Activated CD4-positive, alpha-beta T cell treated with anti-CD3 and anti-CD28 coated beads for 36 hours (primary cell): Measurements from ENCODE around the gene LHCGR. TPM values are rescaled to one million over a fixed set of nuclear protein-coding genes. Genes with fewer than 3 reads are reported as not detected.
"Not testable (repeated sequence)": the region's sequence is repeated elsewhere in the genome, so short reads cannot be mapped to it uniquely, and the experiment has no call there.

Experiments
- ATAC-seq: fragments of 200-7000 bp; cut with Tn5 transposase; one replicate; pipeline ENCODE4 v1.10.0; 2021; ENCODE audit warnings: mild to moderate bottlenecking, moderate library complexity
- CTCF ChIA-PET: fragments of 350-600 bp; sonication (Branson Sonifier 250); formaldehyde crosslinking; loops from one replicate; lab custom pipeline; 2021; ENCODE audit warnings: antibody characterized with exemption; lab: Charles Lee
- POLR2A ChIA-PET: fragments of 350-600 bp; sonication (Branson Sonifier 250); formaldehyde crosslinking; loops from one replicate; lab custom pipeline; 2021; ENCODE audit warnings: antibody characterized with exemption, inconsistent platforms; lab: Charles Lee
- DNase-seq: peaks from one replicate; pipeline ENCODE4 v3.0.0-alpha.2; 2020
- H3K27ac Mint-ChIP-seq: one replicate; pipeline ENCODE4 v1.8.0; 2021; ENCODE audit warnings: mixed read lengths
- H3K27me3 Mint-ChIP-seq: one replicate; pipeline ENCODE4 v1.8.0; 2021; ENCODE audit warnings: mixed read lengths
- H3K36me3 Mint-ChIP-seq: one replicate; pipeline ENCODE4 v1.8.0; 2021; ENCODE audit warnings: low read depth, mixed read lengths
- H3K4me1 Mint-ChIP-seq: one replicate; pipeline ENCODE4 v1.8.0; 2021; ENCODE audit warnings: mixed read lengths
- H3K4me3 Mint-ChIP-seq: one replicate; pipeline ENCODE4 v1.8.0; 2021; ENCODE audit warnings: mild to moderate bottlenecking, moderate library complexity, mixed read lengths
- H3K9me3 Mint-ChIP-seq: one replicate; pipeline ENCODE4 v1.8.0; 2021; ENCODE audit warnings: low read depth, mixed read lengths
- intact Hi-C, 2 experiments: fragments of 100-400 bp; cut with DNase I in 1 of 2; cut with micrococcal nuclease in 1 of 2; formaldehyde crosslinking; loops; one replicate each; pipeline versions ENCODE4 v1.14.2 to v1.15.1; 2022 to 2024; cut with DNase I, micrococcal nuclease
- total RNA-seq, 2 experiments: library from RNA; stranded (reverse); gene quantifications; one replicate each; pipeline ENCODE4 v1.2.3, GENCODE V29; 2021

The LHCGR gene
- total RNA-seq, 2 experiments from 2014 or later, result not detected

- H3K36me3 Mint-ChIP-seq, result no peaks in the 10 kb centered on the region
- DNase-seq, result no peak
- no peak for ATAC-seq
- POLR2A ChIA-PET, result no interaction called here
- H3K9me3 Mint-ChIP-seq, result peaks cover 3% of the 10 kb centered on the region
- no peak overlapping the region for H3K4me3 Mint-ChIP-seq
- intact Hi-C loops, result no loop called here
- H3K27ac Mint-ChIP-seq, result no peak overlapping the region
- peaks cover 9% of the 10 kb centered on the region for H3K27me3 Mint-ChIP-seq
- no peaks in the 10 kb centered on the region for H3K4me1 Mint-ChIP-seq
- CTCF ChIA-PET, result no interaction called here
These were observed 14.7 kb upstream of the LHCGR start for GRCh38 chr2:48770181-48770580.

- ATAC-seq (no peak), DNase-seq (no peak)
- ChIA-PET POLR2A (no interaction called here), CTCF (no interaction called here)
- H3K36me3 Mint-ChIP-seq, result no peaks in the 10 kb centered on the region
- peaks cover 9% of the 10 kb centered on the region for H3K27me3 Mint-ChIP-seq
- H3K9me3 Mint-ChIP-seq, result peaks cover 3% of the 10 kb centered on the region
- H3K4me1 Mint-ChIP-seq, result no peaks in the 10 kb centered on the region
- H3K27ac Mint-ChIP-seq, result no peak overlapping the region
- no peak overlapping the region for H3K4me3 Mint-ChIP-seq
- intact Hi-C loops, result no loop called here
These were observed 13.1 kb upstream of the LHCGR start for GRCh38 chr2:48768669-48769068.

GRCh38 chr2:48767330-48767729 lies 11.8 kb upstream of the LHCGR start:
- intact Hi-C loops, result no loop called here
- H3K4me1 Mint-ChIP-seq, result no peaks in the 10 kb centered on the region
- CTCF ChIA-PET, result no interaction called here
- H3K9me3 Mint-ChIP-seq, result peaks cover 7% of the 10 kb centered on the region
- peaks cover 9% of the 10 kb centered on the region for H3K27me3 Mint-ChIP-seq
- ATAC-seq (no peak), DNase-seq (no peak)
- H3K4me3 Mint-ChIP-seq, result no peak overlapping the region
- H3K36me3 Mint-ChIP-seq, result no peaks in the 10 kb centered on the region
- POLR2A ChIA-PET, result no interaction called here
- H3K27ac Mint-ChIP-seq, result no peak overlapping the region

GRCh38 chr2:48760826-48761225 lies 5.3 kb upstream of the LHCGR start:
- Mint-ChIP-seq H3K9me3 (peaks cover 4% of the 10 kb centered on the region), H3K36me3 (no peaks in the 10 kb centered on the region), H3K27me3 (peaks cover 11% of the 10 kb centered on the region), H3K27ac (no peak overlapping the region), H3K4me3 (no peak overlapping the region), H3K4me1 (no peaks in the 10 kb centered on the region)
- ATAC-seq (no peak), DNase-seq (no peak)
- intact Hi-C loops, result no loop called here
- ChIA-PET POLR2A (no interaction called here), CTCF (no interaction called here)

- H3K27ac Mint-ChIP-seq, result no peak overlapping the region
- CTCF ChIA-PET, result interaction anchor here (0.8 kb wide), 1 partner anchor 53 kb away, joined by 3 read pairs; no protein-coding TSS in a partner anchor
- H3K36me3 Mint-ChIP-seq, result no peaks in the 10 kb centered on the region
- POLR2A ChIA-PET, result no interaction called here
- H3K9me3 Mint-ChIP-seq, result peaks cover 4% of the 10 kb centered on the region
- no peaks in the 10 kb centered on the region for H3K4me1 Mint-ChIP-seq
- DNase-seq, result no peak
- ATAC-seq, result no peak
- intact Hi-C loops, result no loop called here
- peaks cover 18% of the 10 kb centered on the region for H3K27me3 Mint-ChIP-seq
- no peak overlapping the region for H3K4me3 Mint-ChIP-seq
These were observed 4.2 kb upstream of the LHCGR start for GRCh38 chr2:48759682-48760081.

GRCh38 chr2:48756289-48756688 lies 765 bp upstream of the LHCGR start:
- H3K9me3 Mint-ChIP-seq, result no peaks in the 10 kb centered on the region
- DNase-seq (no peak), ATAC-seq (no peak)
- CTCF ChIA-PET, result no interaction called here
- no peaks in the 10 kb centered on the region for H3K36me3 Mint-ChIP-seq
- H3K27ac Mint-ChIP-seq, result no peak overlapping the region
- peaks cover 22% of the 10 kb centered on the region for H3K27me3 Mint-ChIP-seq
- POLR2A ChIA-PET, result no interaction called here
- H3K4me1 Mint-ChIP-seq, result no peaks in the 10 kb centered on the region
- intact Hi-C loops, result no loop called here
- H3K4me3 Mint-ChIP-seq, result no peak overlapping the region

GRCh38 chr2:48754874-48755273 lies 650 bp downstream of the LHCGR start:
- ChIA-PET CTCF (no interaction called here), POLR2A (no interaction called here)
- Mint-ChIP-seq H3K4me3 (no peak overlapping the region), H3K27ac (no peak overlapping the region), H3K27me3 (peaks cover 22% of the 10 kb centered on the region), H3K36me3 (no peaks in the 10 kb centered on the region), H3K4me1 (no peaks in the 10 kb centered on the region), H3K9me3 (no peaks in the 10 kb centered on the region)
- no peak for ATAC-seq
- no peak for DNase-seq
- intact Hi-C loops, result no loop called here

GRCh38 chr2:48753228-48753627 lies 2.3 kb downstream of the LHCGR start:
- Mint-ChIP-seq H3K27me3 (peaks cover 22% of the 10 kb centered on the region), H3K9me3 (no peaks in the 10 kb centered on the region), H3K4me3 (no peak overlapping the region), H3K27ac (no peak overlapping the region), H3K36me3 (no peaks in the 10 kb centered on the region), H3K4me1 (no peaks in the 10 kb centered on the region)
- intact Hi-C loops, result no loop called here
- ChIA-PET POLR2A (no interaction called here), CTCF (interaction anchor here (0.6 kb wide), 1 partner anchor 744 kb away, joined by 3 read pairs; no protein-coding TSS in a partner anchor)
- DNase-seq (no peak), ATAC-seq (no peak)

- ATAC-seq (no peak), DNase-seq (no peak)
- POLR2A ChIA-PET, result no interaction called here
- H3K4me1 Mint-ChIP-seq, result no peaks in the 10 kb centered on the region
- H3K27ac Mint-ChIP-seq, result no peak overlapping the region
- intact Hi-C loops, result no loop called here
- H3K9me3 Mint-ChIP-seq, result peaks cover 1% of the 10 kb centered on the region
- no peak overlapping the region for H3K4me3 Mint-ChIP-seq
- H3K36me3 Mint-ChIP-seq, result no peaks in the 10 kb centered on the region
- peaks cover 11% of the 10 kb centered on the region for H3K27me3 Mint-ChIP-seq
- CTCF ChIA-PET, result interaction anchor here (1.1 kb wide), 1 partner anchor 1184 kb away, joined by 3 read pairs; no protein-coding TSS in a partner anchor
These were observed 5.3 kb downstream of the LHCGR start for GRCh38 chr2:48750128-48750739.

GRCh38 chr2:48749291-48750127 lies 6.0 kb downstream of the LHCGR start:
- CTCF ChIA-PET, result interaction anchor here (1.1 kb wide), 1 partner anchor 1185 kb away, joined by 3 read pairs; no protein-coding TSS in a partner anchor
- peaks cover 1% of the 10 kb centered on the region for H3K9me3 Mint-ChIP-seq
- ATAC-seq (no peak), DNase-seq (no peak)
- no peaks in the 10 kb centered on the region for H3K4me1 Mint-ChIP-seq
- H3K27ac Mint-ChIP-seq, result no peak overlapping the region
- H3K36me3 Mint-ChIP-seq, result no peaks in the 10 kb centered on the region
- no peak overlapping the region for H3K4me3 Mint-ChIP-seq
- POLR2A ChIA-PET, result no interaction called here
- H3K27me3 Mint-ChIP-seq, result peaks cover 5% of the 10 kb centered on the region
- intact Hi-C loops, result no loop called here

GRCh38 chr2:48747319-48747718 lies 8.2 kb downstream of the LHCGR start:
- intact Hi-C loops, result no loop called here
- H3K4me1 Mint-ChIP-seq, result no peaks in the 10 kb centered on the region
- no peaks in the 10 kb centered on the region for H3K36me3 Mint-ChIP-seq
- CTCF ChIA-PET, result no interaction called here
- ATAC-seq, result no peak
- H3K4me3 Mint-ChIP-seq, result no peak overlapping the region
- peaks cover 2% of the 10 kb centered on the region for H3K27me3 Mint-ChIP-seq
- H3K9me3 Mint-ChIP-seq, result peaks cover 1% of the 10 kb centered on the region
- no peak overlapping the region for H3K27ac Mint-ChIP-seq
- DNase-seq, result no peak
- POLR2A ChIA-PET, result no interaction called here

- POLR2A ChIA-PET, ATAC-seq, H3K27ac Mint-ChIP-seq, H3K36me3 Mint-ChIP-seq, H3K4me1 Mint-ChIP-seq, DNase-seq, H3K4me3 Mint-ChIP-seq, intact Hi-C loops, H3K9me3 Mint-ChIP-seq, CTCF ChIA-PET, H3K27me3 Mint-ChIP-seq: not testable (repeated sequence)
These were observed 16.3 kb downstream of the LHCGR start for GRCh38 chr2:48739236-48739635.
